ENCODE data around the gene FRMD6. TPM values are rescaled to one million over a fixed set of nuclear protein-coding genes. Genes with fewer than 3 reads are reported as not detected.

FRMD6 gene
- total RNA-seq, 1 donor from 2014 or later, result 104 TPM

- Histone ChIP-seq H3K27me3 (no peaks in the 10 kb centered on the region), H3K9me3 (no peaks in the 10 kb centered on the region), H3K4me3 (no peak overlapping the region), H3K4me1 (peaks cover 0 to 33% of the 10 kb centered on the region in 2 donors), H3K27ac (no peak overlapping the region), H3K36me3 (no peaks in the 10 kb centered on the region)
- no peak for TF ChIP-seq CTCF (IDR thresholded peaks at IDR 0.05)
- intact Hi-C loops (cut with DNase I), result no loop called here
- no peak for DNase-seq (ENCODE audit: low spot score in 2 of 2)
Observed at GRCh38 chr14:51661504-51661903, 9.8 kb downstream of the FRMD6 start.

GRCh38 chr14:51663783-51664326, 12.1 kb downstream of the FRMD6 start:
- no peak for DNase-seq (ENCODE audit: low spot score in 2 of 2)
- no peaks in the 10 kb centered on the region for H3K9me3 ChIP-seq
- no peaks in the 10 kb centered on the region for H3K36me3 ChIP-seq
- intact Hi-C loops (cut with DNase I), result no loop called here
- H3K27me3 ChIP-seq, result no peaks in the 10 kb centered on the region
- H3K4me3 ChIP-seq, result no peak overlapping the region
- no peak for TF ChIP-seq CTCF (IDR thresholded peaks at IDR 0.05)
- H3K4me1 ChIP-seq, result peaks cover 0 to 27% of the 10 kb centered on the region in 2 donors
- no peak overlapping the region for H3K27ac ChIP-seq

- no peak for TF ChIP-seq CTCF (IDR thresholded peaks at IDR 0.05)
- intact Hi-C loops (cut with DNase I), result no loop called here
- H3K36me3 ChIP-seq, result no peaks in the 10 kb centered on the region
- no peaks in the 10 kb centered on the region for H3K27me3 ChIP-seq
- no peak overlapping the region for H3K4me3 ChIP-seq
- DNase-seq (ENCODE audit: low spot score in 2 of 2), result no peak
- peaks cover 0 to 13% of the 10 kb centered on the region in 2 donors for H3K4me1 ChIP-seq
- no peaks in the 10 kb centered on the region for H3K9me3 ChIP-seq
- H3K27ac ChIP-seq, result no peak overlapping the region
Observed at GRCh38 chr14:51666070-51666469, 14.4 kb downstream of the FRMD6 start.

GRCh38 chr14:51666826-51667225, 15.1 kb downstream of the FRMD6 start:
- Histone ChIP-seq H3K27me3 (no peaks in the 10 kb centered on the region), H3K4me3 (no peak overlapping the region), H3K9me3 (no peaks in the 10 kb centered on the region), H3K27ac (no peak overlapping the region), H3K4me1 (peaks cover 0 to 13% of the 10 kb centered on the region in 2 donors), H3K36me3 (no peaks in the 10 kb centered on the region)
- no peak for TF ChIP-seq CTCF (IDR thresholded peaks at IDR 0.05)
- intact Hi-C loops (cut with DNase I), result no loop called here
- DNase-seq (ENCODE audit: low spot score in 2 of 2), result no peak

GRCh38 chr14:51668870-51669269, 17.2 kb downstream of the FRMD6 start:
- TF ChIP-seq CTCF (IDR thresholded peaks at IDR 0.05), result no peak
- no peaks in the 10 kb centered on the region for H3K36me3 ChIP-seq
- H3K9me3 ChIP-seq, result no peaks in the 10 kb centered on the region
- intact Hi-C loops (cut with DNase I), result no loop called here
- no peak overlapping the region for H3K4me3 ChIP-seq
- peaks cover 0 to 13% of the 10 kb centered on the region in 2 donors for H3K4me1 ChIP-seq
- H3K27ac ChIP-seq, result no peak overlapping the region
- H3K27me3 ChIP-seq, result no peaks in the 10 kb centered on the region
- DNase-seq (ENCODE audit: low spot score in 2 of 2), result no peak
